Muscle layer of duodenum (tissue), 2 donors: ENCODE data around the gene PTPRR.

ENCODE experiments used
- H3K27ac ChIP-seq: one replicate; pipeline ENCODE4 v1.7.0; 2013; ENCODE audit warnings: mild to moderate bottlenecking, low read length
- H3K27me3 ChIP-seq: one replicate; pipeline ENCODE4 v1.7.0; 2013; ENCODE audit warnings: low read depth, mild to moderate bottlenecking, control low read depth, low read length
- H3K36me3 ChIP-seq, 2 donors: one replicate each; pipeline ENCODE4 v1.7.0; 2013; ENCODE audit warnings: low read length in 2 of 2, control low read depth in 1 of 2, mild to moderate bottlenecking in 1 of 2; ENCODE audit not compliant: insufficient read depth in 2 of 2, control insufficient read depth in 1 of 2
- H3K4me1 ChIP-seq, 2 donors: one replicate each; pipeline ENCODE4 v1.7.0; 2013; ENCODE audit warnings: low read length in 2 of 2, mild to moderate bottlenecking in 2 of 2, control low read depth in 1 of 2, moderate library complexity in 1 of 2; ENCODE audit not compliant: insufficient read depth in 2 of 2, control insufficient read depth in 1 of 2
- H3K4me3 ChIP-seq, 2 donors: one replicate each; pipeline ENCODE4 v1.7.0; 2013; ENCODE audit warnings: low read length in 2 of 2, low read depth in 1 of 2, mild to moderate bottlenecking in 1 of 2
- H3K9me3 ChIP-seq, 2 donors: one replicate each; pipeline ENCODE4 v1.7.0; 2013; ENCODE audit warnings: low read length in 2 of 2, control low read depth in 1 of 2, mild to moderate bottlenecking in 1 of 2; ENCODE audit not compliant: control insufficient read depth in 1 of 2
- donor health status: healthy.

PTPRR gene

GRCh38 chr12:70920251-70920851, at the start of gene PTPRR:
Gene PTPRR, minus strand, starts transcription at chr12:70920738. Its CDS starts 348 bp downstream, at chr12:70920390.
- H3K27ac ChIP-seq = no peak within 1 kb of the TSS
- peak within 1 kb of the TSS in 1 of 2 donors; percentile 49 for H3K4me3 ChIP-seq
- no peaks in the 10 kb centered on the region for H3K27me3 ChIP-seq
- peaks cover 0 to 5% of the 10 kb centered on the region in 2 donors for H3K4me1 ChIP-seq
- no peaks in the 10 kb centered on the region for H3K36me3 ChIP-seq
- no peaks in the 10 kb centered on the region for H3K9me3 ChIP-seq

GRCh38 chr12:70966996-70967790, 46.7 kb upstream of the PTPRR start:
- Histone ChIP-seq H3K9me3 (no peaks in the 10 kb centered on the region), H3K27ac (no peak overlapping the region), H3K36me3 (no peaks in the 10 kb centered on the region), H3K27me3 (no peaks in the 10 kb centered on the region), H3K4me3 (no peak overlapping the region), H3K4me1 (no peaks in the 10 kb centered on the region)

- Histone ChIP-seq H3K27me3 (no peaks in the 10 kb centered on the region), H3K36me3 (no peaks in the 10 kb centered on the region), H3K27ac (no peak overlapping the region), H3K9me3 (no peaks in the 10 kb centered on the region), H3K4me1 (no peaks in the 10 kb centered on the region), H3K4me3 (no peak overlapping the region)
Observed at GRCh38 chr12:70966046-70966445, 45.5 kb upstream of the PTPRR start.

- Histone ChIP-seq H3K4me1 (no peaks in the 10 kb centered on the region), H3K27me3 (no peaks in the 10 kb centered on the region), H3K9me3 (no peaks in the 10 kb centered on the region), H3K36me3 (no peaks in the 10 kb centered on the region), H3K27ac (no peak overlapping the region), H3K4me3 (no peak overlapping the region)
Observed at GRCh38 chr12:70964867-70965510, 44.5 kb upstream of the PTPRR start.

- Histone ChIP-seq H3K27me3 (no peaks in the 10 kb centered on the region), H3K9me3 (no peaks in the 10 kb centered on the region), H3K4me3 (no peak overlapping the region), H3K4me1 (no peaks in the 10 kb centered on the region), H3K36me3 (no peaks in the 10 kb centered on the region), H3K27ac (no peak overlapping the region)
Observed at GRCh38 chr12:70963081-70963660, 42.6 kb upstream of the PTPRR start.

GRCh38 chr12:70962226-70962794, 41.8 kb upstream of the PTPRR start:
- Histone ChIP-seq H3K27ac (no peak overlapping the region), H3K9me3 (no peaks in the 10 kb centered on the region), H3K27me3 (no peaks in the 10 kb centered on the region), H3K4me1 (no peaks in the 10 kb centered on the region), H3K4me3 (no peak overlapping the region), H3K36me3 (no peaks in the 10 kb centered on the region)

GRCh38 chr12:70960484-70960883, 39.9 kb upstream of the PTPRR start:
- H3K9me3 ChIP-seq = no peaks in the 10 kb centered on the region
- H3K36me3 ChIP-seq = no peaks in the 10 kb centered on the region
- H3K4me3 ChIP-seq = no peak overlapping the region
- no peaks in the 10 kb centered on the region for H3K27me3 ChIP-seq
- H3K27ac ChIP-seq = no peak overlapping the region
- no peaks in the 10 kb centered on the region for H3K4me1 ChIP-seq

GRCh38 chr12:70955415-70955814, 34.9 kb upstream of the PTPRR start:
- Histone ChIP-seq H3K27ac (no peak overlapping the region), H3K36me3 (no peaks in the 10 kb centered on the region), H3K9me3 (no peaks in the 10 kb centered on the region), H3K4me1 (no peaks in the 10 kb centered on the region), H3K27me3 (no peaks in the 10 kb centered on the region), H3K4me3 (no peak overlapping the region)

GRCh38 chr12:70950451-70950850, 29.9 kb upstream of the PTPRR start:
- no peaks in the 10 kb centered on the region for H3K4me1 ChIP-seq
- no peak overlapping the region for H3K4me3 ChIP-seq
- no peak overlapping the region for H3K27ac ChIP-seq
- no peaks in the 10 kb centered on the region for H3K36me3 ChIP-seq
- no peaks in the 10 kb centered on the region for H3K27me3 ChIP-seq
- peaks cover 0 to 2% of the 10 kb centered on the region in 2 donors for H3K9me3 ChIP-seq

- no peak overlapping the region for H3K4me3 ChIP-seq
- no peak overlapping the region for H3K27ac ChIP-seq
- no peaks in the 10 kb centered on the region for H3K36me3 ChIP-seq
- H3K27me3 ChIP-seq = no peaks in the 10 kb centered on the region
- H3K9me3 ChIP-seq = peaks cover 0 to 2% of the 10 kb centered on the region in 2 donors
- H3K4me1 ChIP-seq = no peaks in the 10 kb centered on the region
Observed at GRCh38 chr12:70948976-70949336, 28.4 kb upstream of the PTPRR start.
